ENCODE measurements around the gene AGBL1. TPM values are rescaled to one million over a fixed set of nuclear protein-coding genes. Genes with fewer than 3 reads are reported as not detected.

Gene AGBL1
- total RNA-seq, 3 donors from 2014 or later (not counting 1 experiment from before 2014, with no cell fraction given): not detected

DNA sequence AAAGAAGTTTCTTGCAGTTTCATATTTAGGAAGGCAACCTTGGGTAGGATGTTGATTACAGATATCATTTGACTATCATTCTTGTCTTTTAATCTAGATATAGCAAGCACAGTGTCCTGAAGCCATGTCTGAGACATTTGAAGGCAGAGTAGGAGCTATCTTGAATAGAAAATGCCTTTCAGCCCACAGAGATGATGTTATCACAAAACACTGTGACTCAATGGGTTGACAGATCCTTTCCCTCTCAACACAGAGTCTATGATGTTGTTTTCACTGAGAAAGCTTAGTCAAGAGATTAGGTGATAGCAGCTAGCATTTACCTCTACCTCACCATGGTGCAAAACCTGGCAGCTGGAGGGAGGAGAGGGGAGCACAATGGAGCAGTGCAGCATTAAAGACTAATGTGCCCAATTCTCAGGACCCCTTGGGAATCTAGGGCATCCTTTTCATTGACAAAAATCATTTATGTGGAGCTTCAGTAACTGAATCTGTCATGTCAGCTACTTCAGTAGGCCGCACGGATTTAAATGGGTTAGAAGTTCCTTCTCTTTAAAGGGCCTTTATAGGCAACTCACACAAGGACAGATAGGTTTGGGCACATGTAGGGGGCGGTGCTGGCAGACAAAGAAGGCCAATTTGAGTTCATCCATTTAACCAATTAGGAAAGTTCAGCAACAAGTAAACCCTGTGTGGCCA lies 121.8 kb downstream of the AGBL1 start:
- ATAC-seq: no peak
- Mint-ChIP-seq H3K36me3 (no peaks in the 10 kb centered on the region), H3K27me3 (ENCODE audit: low read depth in 2 of 2) (peaks cover 0 to 7% of the 10 kb centered on the region in 2 donors), H3K9me3 (peaks cover 0 to 2% of the 10 kb centered on the region in 2 donors), H3K27ac (no peak overlapping the region), H3K4me3 (no peak overlapping the region), H3K4me1 (no peaks in the 10 kb centered on the region)
- DNase-seq: no peak
- no peaks in the 10 kb centered on the region for H3K4me1 ChIP-seq (ENCODE audit: control insufficient read depth, insufficient read depth, low read length)
- no peaks in the 10 kb centered on the region for H3K36me3 ChIP-seq (ENCODE audit: control insufficient read depth, insufficient read depth, low read length)
- intact Hi-C loops (cut with micrococcal nuclease): no loop called here
- H3K27ac ChIP-seq (ENCODE audit: low read length): no peak overlapping the region
- H3K4me3 ChIP-seq (ENCODE audit: low read length): no peak overlapping the region
- H3K9me3 ChIP-seq (ENCODE audit: control insufficient read depth, insufficient read depth, low read length): no peaks in the 10 kb centered on the region
- TF ChIP-seq, protein P1, sequence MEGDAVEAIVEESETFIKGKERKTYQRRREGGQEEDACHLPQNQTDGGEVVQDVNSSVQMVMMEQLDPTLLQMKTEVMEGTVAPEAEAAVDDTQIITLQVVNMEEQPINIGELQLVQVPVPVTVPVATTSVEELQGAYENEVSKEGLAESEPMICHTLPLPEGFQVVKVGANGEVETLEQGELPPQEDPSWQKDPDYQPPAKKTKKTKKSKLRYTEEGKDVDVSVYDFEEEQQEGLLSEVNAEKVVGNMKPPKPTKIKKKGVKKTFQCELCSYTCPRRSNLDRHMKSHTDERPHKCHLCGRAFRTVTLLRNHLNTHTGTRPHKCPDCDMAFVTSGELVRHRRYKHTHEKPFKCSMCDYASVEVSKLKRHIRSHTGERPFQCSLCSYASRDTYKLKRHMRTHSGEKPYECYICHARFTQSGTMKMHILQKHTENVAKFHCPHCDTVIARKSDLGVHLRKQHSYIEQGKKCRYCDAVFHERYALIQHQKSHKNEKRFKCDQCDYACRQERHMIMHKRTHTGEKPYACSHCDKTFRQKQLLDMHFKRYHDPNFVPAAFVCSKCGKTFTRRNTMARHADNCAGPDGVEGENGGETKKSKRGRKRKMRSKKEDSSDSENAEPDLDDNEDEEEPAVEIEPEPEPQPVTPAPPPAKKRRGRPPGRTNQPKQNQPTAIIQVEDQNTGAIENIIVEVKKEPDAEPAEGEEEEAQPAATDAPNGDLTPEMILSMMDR (IDR thresholded peaks at IDR 0.05): no peak
- WGBS (ENCODE audit: insufficient coverage): 89% methylated on average over 3 of the region's 3 CpGs
- H3K27me3 ChIP-seq (ENCODE audit: control insufficient read depth, insufficient read depth, low read length): no peaks in the 10 kb centered on the region

DNA sequence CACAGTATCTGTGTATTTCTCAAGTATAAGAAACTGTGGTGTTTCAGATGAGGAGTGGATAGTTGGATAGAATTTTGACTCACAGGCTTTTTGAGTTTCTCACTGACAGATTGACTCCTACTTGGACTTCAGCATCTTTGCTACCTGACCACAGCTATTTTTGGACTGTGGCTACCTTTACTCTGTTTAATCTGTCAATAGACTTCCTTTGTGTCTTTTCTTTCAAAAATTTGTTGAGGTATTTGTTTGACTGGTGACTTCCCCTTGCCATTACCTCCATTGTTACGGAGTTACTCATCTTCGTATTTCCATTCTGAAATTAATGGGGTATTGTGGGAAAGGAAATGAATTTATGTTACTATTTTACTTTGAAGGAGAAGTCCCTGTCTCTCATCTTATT lies 123.8 kb downstream of the AGBL1 start:
- no peaks in the 10 kb centered on the region for H3K36me3 ChIP-seq (ENCODE audit: control insufficient read depth, insufficient read depth, low read length)
- intact Hi-C loops (cut with micrococcal nuclease): no loop called here
- H3K27me3 ChIP-seq (ENCODE audit: control insufficient read depth, insufficient read depth, low read length): no peaks in the 10 kb centered on the region
- ATAC-seq: no peak
- Mint-ChIP-seq H3K27me3 (ENCODE audit: low read depth in 2 of 2) (peaks cover 0 to 8% of the 10 kb centered on the region in 2 donors), H3K36me3 (no peaks in the 10 kb centered on the region), H3K4me3 (no peak overlapping the region), H3K4me1 (no peaks in the 10 kb centered on the region), H3K9me3 (peaks cover 0 to 2% of the 10 kb centered on the region in 2 donors), H3K27ac (no peak overlapping the region)
- H3K4me1 ChIP-seq (ENCODE audit: control insufficient read depth, insufficient read depth, low read length): no peaks in the 10 kb centered on the region
- H3K4me3 ChIP-seq (ENCODE audit: low read length): no peak overlapping the region
- no peak for DNase-seq
- H3K9me3 ChIP-seq (ENCODE audit: control insufficient read depth, insufficient read depth, low read length): no peaks in the 10 kb centered on the region
- no peak overlapping the region for H3K27ac ChIP-seq (ENCODE audit: low read length)
- no CpG with 5 or more reads among the region's 2 CpGs for WGBS (ENCODE audit: insufficient coverage)
- TF ChIP-seq, protein P1 (IDR thresholded peaks at IDR 0.05): no peak

DNA sequence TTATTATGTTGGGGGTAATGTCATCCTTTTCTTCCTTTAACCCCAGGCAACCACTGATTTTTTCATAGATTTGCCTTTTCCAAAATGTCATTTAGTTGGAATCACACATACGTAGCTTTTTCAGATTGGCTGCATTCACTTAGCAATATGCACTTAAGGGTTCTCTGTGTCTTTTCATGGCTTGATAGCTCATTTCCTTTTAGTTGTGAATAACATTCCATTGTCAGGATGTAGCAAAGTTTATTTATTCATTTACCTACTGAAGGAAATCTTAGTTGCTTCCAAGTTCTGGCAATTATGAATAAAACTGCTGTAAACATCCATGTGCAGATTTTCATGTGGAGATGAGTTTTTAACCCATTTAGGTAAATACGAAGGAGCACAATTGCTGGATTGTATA lies 125.4 kb downstream of the AGBL1 start:
- no peak overlapping the region for H3K27ac Mint-ChIP-seq
- peaks cover under 1 to 10% of the 10 kb centered on the region in 2 donors for H3K27me3 Mint-ChIP-seq (ENCODE audit: low read depth in 2 of 2)
- 95% methylated on average over 2 of the region's 2 CpGs for WGBS (ENCODE audit: insufficient coverage)
- TF ChIP-seq, protein P1 (IDR thresholded peaks at IDR 0.05): no peak
- no peaks in the 10 kb centered on the region for H3K4me1 ChIP-seq (ENCODE audit: control insufficient read depth, insufficient read depth, low read length)
- no peaks in the 10 kb centered on the region for H3K27me3 ChIP-seq (ENCODE audit: control insufficient read depth, insufficient read depth, low read length)
- no peaks in the 10 kb centered on the region for H3K9me3 ChIP-seq (ENCODE audit: control insufficient read depth, insufficient read depth, low read length)
- intact Hi-C loops (cut with micrococcal nuclease): no loop called here
- H3K9me3 Mint-ChIP-seq: peaks cover 2 to 3% of the 10 kb centered on the region in 2 donors
- H3K27ac ChIP-seq (ENCODE audit: low read length): no peak overlapping the region
- no peaks in the 10 kb centered on the region for H3K36me3 ChIP-seq (ENCODE audit: control insufficient read depth, insufficient read depth, low read length)
- ATAC-seq: no peak
- DNase-seq: no peak
- H3K36me3 Mint-ChIP-seq: no peaks in the 10 kb centered on the region
- no peak overlapping the region for H3K4me3 ChIP-seq (ENCODE audit: low read length)
- no peak overlapping the region for H3K4me3 Mint-ChIP-seq
- H3K4me1 Mint-ChIP-seq: no peaks in the 10 kb centered on the region

DNA sequence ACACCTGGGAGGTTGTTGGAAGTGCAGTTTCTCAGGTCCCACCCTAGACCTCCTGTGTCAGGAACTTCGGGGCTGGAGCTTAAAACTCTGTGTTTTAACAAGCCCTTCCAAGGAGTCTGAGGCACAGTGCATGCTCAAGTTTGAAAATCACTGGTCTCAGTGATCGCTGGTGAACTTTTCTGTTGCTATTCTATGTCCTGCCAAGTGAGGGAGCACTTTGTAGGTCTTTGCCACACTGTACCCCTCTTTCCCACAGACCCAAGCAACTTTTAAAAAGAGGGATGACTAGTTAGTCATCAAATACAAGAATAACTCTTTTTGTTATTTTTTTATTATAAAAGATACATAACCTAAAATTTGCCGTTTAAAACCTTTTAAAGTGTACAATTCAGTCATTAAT lies 133.7 kb downstream of the AGBL1 start:
- H3K27ac Mint-ChIP-seq: no peak overlapping the region
- DNase-seq (no peak), ATAC-seq (no peak)
- Histone ChIP-seq H3K27ac (ENCODE audit: low read length) (no peak overlapping the region), H3K4me1 (ENCODE audit: control insufficient read depth, insufficient read depth, low read length) (no peaks in the 10 kb centered on the region), H3K4me3 (ENCODE audit: low read length) (no peak overlapping the region), H3K27me3 (ENCODE audit: control insufficient read depth, insufficient read depth, low read length) (no peaks in the 10 kb centered on the region), H3K9me3 (ENCODE audit: control insufficient read depth, insufficient read depth, low read length) (peaks cover 6% of the 10 kb centered on the region), H3K36me3 (ENCODE audit: control insufficient read depth, insufficient read depth, low read length) (no peaks in the 10 kb centered on the region)
- WGBS (ENCODE audit: insufficient coverage): 70% methylated on average over 3 of the region's 3 CpGs
- TF ChIP-seq, protein P1 (IDR thresholded peaks at IDR 0.05): no peak
- peaks cover 10 to 14% of the 10 kb centered on the region in 2 donors for H3K9me3 Mint-ChIP-seq
- peaks cover 9 to 18% of the 10 kb centered on the region in 2 donors for H3K27me3 Mint-ChIP-seq (ENCODE audit: low read depth in 2 of 2)
- H3K4me1 Mint-ChIP-seq: no peaks in the 10 kb centered on the region
- no peaks in the 10 kb centered on the region for H3K36me3 Mint-ChIP-seq
- no peak overlapping the region for H3K4me3 Mint-ChIP-seq
- intact Hi-C loops (cut with micrococcal nuclease): no loop called here
